GM19043 (cell line): ENCODE measurements around the gene TEAD2.
"Not testable (repeated sequence)": the region's sequence is repeated elsewhere in the genome, so short reads cannot be mapped to it uniquely, and the experiment has no call there.

ENCODE experiments used
- ATAC-seq: cut with Tn5 transposase; IDR thresholded peaks from one replicate; pipeline ENCODE4 v1.9.1; 2021; ENCODE audit warnings: low read depth; ENCODE audit not compliant: unreplicated experiment

The TEAD2 gene

DNA sequence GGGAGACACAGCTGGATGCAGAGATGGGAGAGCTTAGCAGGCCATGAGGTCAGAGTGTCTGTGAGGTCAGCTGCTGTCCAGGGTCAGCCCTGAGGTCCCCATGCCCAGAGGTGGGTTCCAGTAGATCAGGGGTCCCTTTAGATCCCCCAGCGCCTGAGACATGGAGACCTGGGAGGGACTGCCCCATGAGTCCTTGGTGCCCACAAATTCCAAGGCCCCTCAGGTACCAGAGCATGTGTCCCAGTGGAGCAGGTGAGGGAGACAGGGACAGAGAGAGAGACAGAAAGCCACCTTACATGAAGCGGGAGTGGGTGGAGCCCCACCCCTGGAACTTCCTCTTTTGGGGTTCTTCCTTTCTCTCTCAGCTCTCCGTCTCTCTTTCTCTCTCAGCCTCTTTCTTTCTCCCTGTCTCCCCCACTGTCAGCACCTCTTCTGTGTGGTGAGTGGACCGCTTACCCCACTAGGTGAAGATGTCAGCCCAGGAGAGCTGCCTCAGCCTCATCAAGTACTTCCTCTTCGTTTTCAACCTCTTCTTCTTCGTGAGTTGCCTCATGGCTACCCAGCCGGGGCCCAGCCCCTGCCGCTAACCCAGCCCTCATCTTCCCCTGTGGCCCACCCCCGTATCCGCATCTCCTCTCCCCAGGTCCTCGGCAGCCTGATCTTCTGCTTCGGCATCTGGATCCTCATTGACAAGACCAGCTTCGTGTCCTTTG lies 27.0 kb downstream of the TEAD2 start, which contains the start of gene CD37:
Gene CD37, plus strand, starts transcription at position 336 of the 713 bp plus-strand sequence. Its CDS starts 135 bp downstream, at position 471.
- no peak for ATAC-seq

DNA sequence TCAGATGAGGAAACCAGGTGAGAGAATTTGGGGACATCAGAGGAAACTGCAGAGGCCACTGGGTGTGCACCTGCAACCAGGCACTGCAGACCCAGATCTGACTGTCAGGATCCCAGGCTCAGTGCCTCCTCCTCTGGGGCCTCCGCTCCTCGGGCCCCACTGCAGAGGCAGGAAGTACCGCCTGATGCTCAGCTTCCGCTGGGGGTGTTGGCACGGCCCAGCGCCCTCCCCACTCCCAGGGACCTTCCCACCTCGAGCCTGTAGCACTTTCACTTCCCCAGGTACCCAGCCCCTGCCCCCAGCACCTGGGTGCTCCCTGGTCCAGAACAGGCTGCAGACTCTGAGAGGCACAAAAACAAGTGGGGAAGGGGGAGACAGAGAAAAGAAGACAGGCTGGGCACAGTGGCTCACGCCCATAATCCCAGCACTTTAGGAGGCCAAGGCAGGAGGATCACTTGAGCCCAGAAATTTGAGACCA lies 28.4 kb downstream of the TEAD2 start:
- ATAC-seq = peak; percentile 56

DNA sequence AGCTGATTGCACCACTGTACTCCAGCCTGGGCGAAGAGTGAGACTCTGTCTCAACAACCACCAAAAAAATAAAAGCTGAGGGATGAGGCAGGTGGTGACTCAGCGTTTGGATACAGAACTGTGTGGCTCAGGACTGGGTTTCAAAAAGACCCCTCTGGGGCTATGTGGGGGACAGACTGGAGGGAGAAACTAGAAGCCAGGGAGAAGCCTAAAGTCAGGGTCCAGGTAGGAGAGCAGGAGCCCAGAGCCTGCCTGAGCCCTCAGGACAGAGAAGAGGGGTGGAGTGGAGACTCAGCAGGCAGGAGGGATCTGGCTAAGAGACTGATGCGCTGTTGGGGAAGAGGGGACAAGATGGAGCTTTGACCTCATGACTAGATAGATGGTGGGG lies 28.8 kb downstream of the TEAD2 start:
- no peak for ATAC-seq

DNA sequence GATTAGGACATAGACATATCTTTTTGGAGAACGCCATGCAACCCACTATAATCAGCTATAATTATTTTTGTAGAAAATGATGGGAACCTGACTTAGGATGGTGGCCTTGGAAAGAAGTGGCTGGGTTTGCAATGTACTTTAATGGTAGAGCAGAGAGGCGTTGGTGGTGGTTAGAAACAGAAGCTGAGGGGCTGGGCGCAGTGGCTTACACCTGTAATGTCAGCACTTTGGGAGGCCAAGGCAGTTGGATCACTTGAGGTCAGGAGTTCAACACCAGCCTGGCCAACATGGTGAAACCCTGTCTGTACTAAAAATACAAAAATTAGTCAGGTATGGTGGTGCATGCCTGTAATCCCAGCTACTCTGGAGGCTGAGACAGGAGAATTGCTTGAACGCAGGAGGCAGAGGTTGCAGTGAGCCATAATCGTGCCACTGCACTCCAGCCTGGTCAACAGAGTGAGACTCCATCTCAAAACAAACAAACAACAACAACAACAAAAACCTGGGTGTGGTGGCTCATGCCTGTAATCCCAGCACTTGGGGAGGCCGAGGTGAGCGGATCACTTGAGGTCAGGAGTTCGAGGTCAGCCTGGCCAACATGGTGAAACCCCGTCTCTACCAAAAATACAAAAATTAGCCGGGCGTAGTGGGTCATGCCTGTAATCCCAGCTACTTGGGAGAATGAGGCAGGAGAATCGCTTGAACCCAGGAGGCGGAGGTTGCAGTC lies 29.4 kb downstream of the TEAD2 start:
- not testable (repeated sequence) for ATAC-seq

DNA sequence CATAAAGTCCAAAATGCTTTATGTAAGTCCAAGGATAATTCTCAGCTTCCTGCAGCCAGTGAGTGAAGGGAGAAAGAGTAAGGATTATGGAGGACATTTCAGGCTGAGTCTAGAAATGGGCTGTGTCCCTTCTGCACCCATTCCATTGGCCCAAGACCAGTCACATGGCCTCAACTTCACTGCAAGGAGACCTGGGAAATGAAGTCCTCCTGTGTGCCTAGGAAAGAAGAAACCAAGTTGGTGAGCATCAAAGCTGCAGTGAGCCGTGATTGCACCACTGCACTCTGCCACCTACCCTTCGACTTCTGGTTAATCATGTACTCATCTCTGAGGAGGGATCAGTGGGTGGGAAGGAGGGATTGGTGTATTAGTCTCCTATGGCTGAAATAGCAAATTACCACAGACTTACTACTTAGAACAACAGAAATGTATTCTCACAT lies 30.6 kb downstream of the TEAD2 start:
- ATAC-seq = peak; percentile 35

DNA sequence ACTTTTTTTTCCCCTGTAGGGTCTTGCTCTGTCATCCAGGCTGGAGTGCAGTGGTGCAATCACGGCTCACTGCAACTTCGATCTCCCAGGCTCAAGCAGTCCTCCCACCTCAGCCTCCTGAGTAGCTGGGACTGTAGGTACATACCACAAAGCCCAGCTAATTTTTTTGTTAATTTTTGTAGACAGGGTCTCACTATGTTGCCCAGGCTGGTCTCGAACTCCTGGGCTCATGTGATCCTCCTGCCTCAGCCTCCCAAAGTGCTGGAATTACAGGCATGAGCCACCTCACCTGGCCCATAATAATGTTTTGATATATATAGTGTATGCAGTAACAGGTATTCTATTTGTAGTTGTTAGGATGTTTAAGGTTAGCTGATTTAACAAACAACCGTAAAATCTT lies 31.0 kb downstream of the TEAD2 start:
- ATAC-seq = not testable (repeated sequence)

DNA sequence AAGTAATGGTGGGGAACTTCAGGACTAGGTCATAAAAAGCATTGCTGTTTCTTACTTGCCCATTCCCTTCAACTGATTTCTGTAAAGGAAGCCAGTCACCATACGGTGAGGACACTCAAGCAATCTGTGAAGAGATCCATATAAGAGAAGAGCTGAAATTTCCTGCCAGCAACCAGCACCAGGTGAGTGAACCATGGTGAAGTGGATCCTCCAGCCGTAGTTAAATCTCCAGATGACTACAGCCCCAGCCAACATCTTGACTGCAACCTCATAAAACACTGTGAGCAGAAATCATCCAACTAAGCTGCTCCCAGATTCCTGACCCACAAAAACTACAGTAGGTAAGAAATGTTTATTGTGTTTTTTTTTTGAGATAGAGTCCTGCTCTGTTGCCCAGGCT lies 33.5 kb downstream of the TEAD2 start:
- ATAC-seq = no peak

DNA sequence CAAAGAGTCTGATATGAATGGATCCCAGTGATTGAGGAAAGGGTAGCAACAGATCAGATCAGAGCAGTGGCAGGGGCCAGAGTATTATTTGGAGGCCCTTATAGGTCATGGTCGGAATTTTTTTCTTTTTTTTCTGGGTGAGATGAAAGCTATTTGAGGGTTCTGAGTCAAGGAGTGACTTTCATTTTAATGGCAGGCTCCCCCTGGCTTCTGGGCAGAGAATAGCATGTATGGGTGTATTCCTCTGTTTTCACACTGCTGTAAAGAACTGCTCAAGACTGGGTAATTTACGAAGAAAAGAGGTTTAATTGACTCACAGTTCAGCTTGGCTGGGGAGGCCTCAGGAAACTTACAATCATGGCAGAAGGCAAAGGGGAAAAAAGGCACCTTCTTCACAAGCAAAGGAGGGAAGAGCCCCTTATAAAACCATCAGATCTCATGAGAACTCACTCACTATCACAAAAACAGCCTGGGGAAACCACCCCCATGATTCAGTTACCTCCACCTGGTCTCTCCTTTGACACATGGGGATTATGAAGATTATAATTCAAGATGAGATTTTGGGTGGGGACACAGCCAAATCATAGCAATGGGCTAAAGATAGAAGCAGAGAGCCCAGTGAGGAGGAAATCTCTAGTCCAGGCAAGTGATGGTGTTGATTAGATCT lies 34.2 kb downstream of the TEAD2 start:
- no peak for ATAC-seq

DNA sequence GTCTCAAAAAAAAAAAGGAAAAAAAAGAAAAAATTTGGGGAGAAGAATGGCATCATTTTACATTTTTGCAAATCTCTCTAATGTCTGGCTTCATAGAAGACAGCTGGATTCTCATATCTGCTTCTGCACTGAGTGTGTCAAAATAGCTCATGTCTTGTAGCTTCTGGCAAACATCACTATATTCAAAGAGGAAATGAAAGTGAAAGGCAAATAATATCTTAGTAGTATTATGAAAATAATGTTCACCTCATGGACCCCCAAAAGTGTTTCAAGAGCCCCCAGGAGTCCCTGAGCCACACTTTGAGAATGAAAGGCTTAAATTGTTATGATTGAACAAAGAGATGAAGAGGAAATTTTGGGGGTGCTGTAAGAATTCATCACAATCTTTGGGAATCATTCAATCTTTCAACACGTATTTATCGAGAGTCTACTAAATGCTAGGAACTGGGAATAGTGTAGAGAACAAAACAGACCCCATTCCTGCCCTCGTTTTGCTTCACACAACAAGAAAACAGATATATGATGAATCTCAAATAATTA lies 36.0 kb downstream of the TEAD2 start:
- ATAC-seq = no peak

DNA sequence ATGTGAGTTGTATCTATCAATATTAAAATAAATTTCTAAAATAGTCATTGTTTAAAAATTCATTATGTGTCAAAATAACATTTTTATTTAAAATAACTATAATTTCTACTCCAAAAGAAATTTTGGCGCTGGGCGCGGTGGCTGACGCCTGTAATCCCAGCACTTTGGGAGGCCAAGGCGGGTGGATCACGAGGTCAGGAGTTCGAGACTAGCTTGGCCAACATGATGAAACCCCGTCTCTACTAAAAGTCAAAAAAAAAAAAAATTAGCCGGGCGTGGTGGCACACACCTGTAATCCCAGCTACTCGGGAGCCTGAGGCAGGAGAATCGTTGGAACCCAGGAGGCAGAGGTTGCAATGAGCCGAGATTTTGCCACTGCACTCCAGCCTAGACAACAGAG lies 36.5 kb downstream of the TEAD2 start:
- not testable (repeated sequence) for ATAC-seq

DNA sequence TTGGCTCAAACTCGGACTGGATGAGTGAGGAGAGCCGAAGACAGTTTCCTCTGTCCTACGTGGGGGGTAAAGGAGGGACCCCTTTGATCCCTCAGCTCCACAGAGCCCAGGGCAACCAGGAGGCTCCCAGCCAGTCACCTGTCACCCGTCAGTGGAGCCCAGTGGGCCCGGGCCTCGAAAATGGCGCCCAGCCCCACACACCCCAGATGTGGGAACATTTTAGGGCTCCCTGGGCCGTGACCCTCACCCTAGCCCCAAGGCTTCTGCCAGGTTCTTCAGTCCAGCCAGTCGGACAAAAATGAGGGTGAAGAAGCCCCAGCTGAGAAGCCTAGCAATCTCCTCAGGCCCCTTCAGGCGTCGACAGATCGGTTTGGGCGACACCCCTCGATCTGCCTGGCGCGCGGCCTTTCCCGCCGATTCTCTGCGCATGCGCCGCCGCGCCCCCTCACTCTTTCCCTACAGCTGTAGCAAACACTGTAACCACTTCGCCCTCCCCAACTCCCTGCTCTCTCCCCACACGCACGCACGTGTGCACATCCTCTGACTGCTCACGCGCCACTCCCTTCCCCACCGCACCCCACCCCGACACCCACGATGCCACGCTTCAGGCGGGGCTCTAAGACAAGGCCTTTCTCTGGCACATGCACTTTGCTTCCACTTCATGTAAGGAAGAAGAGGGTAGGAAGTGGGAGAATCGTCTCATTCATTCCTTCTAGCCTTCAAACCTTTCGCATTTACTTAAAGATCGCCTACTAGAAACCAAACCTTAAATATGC lies 37.2 kb downstream of the TEAD2 start, which contains the start of gene SLC6A16:
Gene SLC6A16, minus strand, starts transcription at position 391 of the 776 bp plus-strand sequence. CDS start 13,844 bp downstream, outside the sequence.
- no peak for ATAC-seq

DNA sequence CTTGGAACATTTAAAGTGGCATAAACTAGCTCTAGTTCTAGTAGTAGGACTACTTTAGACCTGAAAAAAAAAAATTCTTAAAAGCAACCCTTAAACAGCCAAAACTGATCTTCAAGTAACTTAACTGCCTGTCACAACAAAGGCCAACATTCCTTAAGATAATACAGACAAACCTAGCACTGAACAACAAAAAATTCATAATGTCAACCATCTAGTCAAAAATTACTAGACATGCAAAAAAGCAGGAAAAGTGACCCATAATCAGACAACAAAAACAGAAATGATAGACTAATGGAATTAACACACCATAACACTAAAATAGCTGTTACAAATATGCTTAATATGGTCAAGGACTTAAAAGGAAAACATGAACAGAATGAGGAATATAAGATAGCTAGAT lies 43.9 kb downstream of the TEAD2 start:
- no peak for ATAC-seq

DNA sequence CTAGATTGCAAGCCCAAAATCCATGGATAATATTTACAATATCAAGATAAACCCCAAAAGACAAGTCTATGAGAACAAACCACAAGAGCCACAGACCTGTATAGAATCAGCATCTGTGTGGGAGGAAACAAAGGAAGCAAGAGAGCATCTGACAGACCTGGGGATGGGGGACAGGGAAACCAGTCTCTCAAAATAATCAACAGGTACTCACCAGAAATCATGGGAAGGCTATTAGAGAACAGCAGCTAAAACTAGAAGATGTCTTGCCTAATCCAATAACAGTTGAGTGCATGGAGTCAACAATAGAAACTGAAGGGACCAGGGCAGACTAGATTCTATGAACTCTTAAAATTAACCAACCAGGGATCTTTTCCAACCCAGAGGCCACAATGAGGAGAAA lies 45.9 kb downstream of the TEAD2 start:
- no peak for ATAC-seq

DNA sequence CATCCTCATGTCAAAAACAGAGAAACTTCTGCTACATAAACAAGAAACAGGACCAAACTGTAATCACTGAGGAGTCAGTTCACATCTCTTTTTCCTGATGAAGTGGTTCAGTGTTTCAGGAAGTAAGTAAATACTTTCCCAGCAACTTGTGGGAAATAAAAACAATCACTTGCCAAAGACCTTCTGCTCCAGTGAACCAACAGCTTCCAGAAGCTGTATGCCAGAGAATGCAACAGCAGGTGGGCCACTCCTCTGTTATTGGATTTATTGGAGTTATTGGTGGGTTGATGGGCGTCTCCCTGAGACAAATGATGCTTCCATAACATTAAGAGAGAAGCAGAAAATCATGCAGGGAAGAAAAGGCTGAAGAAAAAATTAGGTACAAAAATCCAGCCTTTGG lies 47.1 kb downstream of the TEAD2 start:
- no peak for ATAC-seq

DNA sequence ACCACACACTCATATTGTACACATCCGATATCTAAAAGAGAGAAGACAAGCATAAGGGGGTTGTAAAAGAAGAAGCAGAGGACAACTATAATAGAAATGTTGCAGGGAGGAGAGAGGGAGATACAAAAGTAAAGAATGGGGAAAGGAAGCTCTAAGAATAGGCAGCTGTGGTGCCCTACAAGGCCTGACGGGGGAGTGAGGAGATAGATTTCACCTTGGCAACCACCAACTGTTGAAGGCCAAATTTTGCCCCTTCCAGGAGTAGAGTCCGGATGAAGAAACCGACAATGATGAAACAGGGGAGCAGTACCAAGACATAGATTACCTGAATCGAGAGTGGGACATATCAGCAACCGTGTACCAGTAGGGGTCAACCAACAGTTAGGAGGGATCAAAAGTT lies 53.1 kb downstream of the TEAD2 start:
- ATAC-seq = no peak

DNA sequence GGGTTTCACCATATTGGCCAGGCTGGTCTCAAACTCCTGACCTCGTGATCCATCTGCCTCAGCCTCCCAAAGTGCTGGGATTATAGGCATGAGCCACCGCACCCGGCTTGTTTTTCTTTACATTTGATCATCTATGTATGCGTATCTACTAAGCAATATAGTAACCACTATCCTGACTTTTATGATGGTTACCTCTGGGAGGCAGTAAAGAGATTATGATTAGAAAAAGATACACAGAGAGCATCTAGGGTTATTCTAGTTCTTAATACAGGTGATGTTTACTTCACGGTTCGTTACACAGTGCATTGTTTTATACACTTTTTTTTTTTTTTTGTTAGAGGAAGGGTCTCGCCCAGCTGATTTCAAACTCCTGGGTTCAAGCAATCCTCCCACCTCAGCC lies 55.5 kb downstream of the TEAD2 start:
- not testable (repeated sequence) for ATAC-seq

DNA sequence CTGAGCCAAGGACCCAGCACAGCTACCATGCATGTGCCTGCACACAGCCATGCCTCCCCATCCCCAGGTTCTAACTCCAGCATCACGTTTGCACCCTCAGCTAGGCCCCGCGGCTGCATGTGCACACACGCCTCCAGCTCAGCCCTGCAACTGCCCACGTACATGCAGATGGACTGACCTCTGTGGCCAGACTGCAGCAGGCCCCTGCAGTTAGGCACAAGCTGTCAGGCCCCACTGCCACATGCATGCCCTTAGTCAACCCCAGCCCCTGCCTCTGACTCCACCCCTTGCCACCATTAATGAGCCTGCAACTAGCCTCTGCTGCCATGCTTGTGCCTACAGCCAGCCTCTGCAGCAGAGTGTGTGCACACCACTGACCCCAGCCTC lies 60.4 kb downstream of the TEAD2 start:
- ATAC-seq = no peak

DNA sequence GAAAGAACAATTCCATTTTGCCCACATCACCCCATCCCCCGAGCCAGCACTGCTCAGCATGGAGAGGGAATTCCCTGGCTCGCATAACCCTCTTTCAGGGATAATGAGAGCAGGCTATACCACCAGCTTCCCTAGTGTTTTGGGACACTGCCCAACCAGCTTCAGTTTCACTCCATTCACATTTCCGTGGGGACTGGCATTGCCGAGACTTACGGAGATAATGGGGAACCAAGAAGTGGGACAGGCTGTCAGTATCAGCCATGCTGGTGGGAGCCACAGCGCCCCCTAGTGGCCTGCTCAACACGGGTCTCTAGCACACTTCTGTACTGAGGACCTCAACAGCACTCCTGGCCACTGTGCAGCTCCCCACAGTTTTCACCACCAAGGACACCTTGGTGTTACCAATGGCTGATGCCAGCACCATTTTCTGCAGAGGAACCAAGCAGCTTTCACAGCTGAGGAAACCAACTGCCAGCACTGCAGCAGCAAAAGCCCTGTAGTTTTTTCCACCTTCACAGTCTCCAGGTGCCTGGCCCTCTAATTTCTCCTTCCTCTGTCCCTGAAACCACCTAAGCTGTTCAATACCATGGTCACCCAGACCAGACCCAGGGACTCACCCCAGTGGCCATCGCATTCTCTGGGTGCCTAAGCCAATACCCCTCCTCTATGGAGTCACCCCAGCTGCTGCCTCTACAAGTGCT lies 60.9 kb downstream of the TEAD2 start:
- no peak for ATAC-seq

DNA sequence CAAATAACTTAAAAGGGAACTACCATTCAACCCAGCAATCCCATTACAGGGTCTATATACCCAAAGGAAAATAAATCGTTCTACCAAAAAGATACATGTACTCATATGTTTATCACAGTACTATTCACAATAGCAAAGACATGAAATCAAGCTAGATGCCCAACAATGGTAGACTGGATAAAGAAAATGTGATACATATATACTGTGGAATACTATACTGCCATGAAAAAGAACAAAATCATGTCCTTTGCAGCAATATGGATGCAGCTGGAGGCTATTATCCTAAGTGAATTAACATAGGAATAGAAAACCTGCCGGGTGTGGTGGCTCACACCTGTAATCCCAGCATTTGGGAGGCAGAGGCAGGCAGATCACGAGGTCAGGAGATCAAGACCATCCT lies 63.6 kb downstream of the TEAD2 start:
- not testable (repeated sequence) for ATAC-seq

DNA sequence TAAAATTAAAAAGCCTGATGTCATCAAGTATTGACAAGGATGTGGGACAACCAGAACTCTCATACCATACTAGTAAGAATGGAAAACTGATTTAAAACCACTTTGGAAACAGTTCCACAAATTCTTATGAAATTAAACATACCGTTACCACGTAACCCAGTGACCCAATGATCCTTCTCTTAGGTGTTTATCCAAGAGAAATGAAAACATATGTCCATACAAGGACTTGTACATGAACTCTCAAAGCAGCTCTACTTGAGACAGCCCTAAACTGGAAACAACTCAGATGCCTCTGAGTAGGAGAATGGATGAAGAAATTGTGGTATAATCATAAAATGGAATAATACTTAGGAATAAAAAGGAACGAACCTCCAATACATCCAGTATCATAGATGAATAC lies 64.8 kb downstream of the TEAD2 start:
- ATAC-seq = no peak
